Measurements from ENCODE around the gene IRF2BP1.

IRF2BP1 gene

DNA sequence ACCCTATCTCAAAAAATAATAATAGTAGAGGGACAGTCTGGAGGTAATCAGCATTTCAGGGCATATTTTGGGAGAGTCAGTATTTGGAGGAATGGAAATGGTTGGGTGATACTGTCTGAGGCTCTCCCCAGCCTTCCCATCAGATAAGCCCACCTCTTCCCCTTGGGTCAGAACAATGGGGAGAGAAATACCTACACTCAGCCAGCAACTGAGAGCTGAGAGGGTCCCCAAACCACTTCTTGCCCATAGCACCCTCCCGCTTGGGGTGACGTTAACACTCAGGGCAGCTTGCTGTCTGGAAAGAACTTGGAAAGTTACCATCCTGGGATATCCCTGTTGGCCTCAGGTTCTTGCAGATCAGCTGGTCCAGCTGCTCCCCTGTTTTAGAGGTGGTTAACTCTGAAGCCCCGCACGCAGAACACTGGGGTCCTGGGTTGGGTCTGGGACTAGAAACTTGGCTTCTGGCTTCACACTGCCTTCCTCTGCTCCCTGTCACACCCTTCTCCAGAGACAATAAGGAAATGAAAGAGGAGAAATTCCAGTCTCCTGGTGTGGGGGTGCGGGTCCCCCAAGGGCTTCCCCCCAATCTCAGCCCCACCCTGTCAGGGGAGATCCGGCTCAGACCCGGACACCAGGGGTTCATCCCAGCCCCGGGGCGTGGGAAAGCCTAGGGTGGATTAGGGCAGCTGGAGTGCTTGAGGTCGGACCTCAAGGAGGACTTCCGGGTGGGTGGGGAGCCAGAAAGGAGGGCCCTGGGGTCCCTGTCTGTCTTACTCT lies 19.4 kb downstream of the IRF2BP1 start:
- H3K27ac ChIP-seq, result no peak overlapping the region

DNA sequence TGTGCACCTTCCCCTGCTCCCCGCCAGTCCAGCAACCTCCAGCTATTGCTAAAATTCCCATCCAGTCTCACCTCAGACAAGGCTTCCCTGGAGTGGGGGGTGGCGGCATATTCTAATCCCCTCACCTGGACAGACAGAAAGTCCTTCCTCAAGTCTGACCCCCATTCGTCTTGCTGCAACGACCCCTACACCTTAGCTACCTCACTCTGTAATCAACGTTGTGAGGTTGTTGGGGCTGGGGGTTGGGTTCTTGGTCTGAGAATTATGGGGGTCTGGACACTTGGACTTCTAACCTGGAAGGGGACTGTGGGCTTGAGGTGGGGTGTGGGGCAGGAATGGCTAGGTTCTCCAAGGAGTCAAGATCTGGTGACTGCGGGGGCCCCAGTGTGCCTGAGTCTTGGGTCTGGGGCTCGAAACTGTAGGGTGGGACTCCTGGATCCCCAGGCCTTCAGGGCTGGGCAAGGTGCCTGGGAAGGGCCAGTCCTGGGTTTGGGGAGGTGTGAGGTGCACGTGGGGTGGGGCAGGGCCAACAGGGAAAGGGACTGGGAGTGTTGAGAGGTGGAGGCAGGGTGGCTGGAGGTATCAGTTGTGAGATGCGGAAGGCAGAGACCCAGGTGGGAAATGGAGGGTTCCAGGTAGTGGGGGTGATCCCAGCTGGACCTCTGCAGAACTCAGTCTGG lies 20.5 kb downstream of the IRF2BP1 start:
- TF ChIP-seq ZFX (IDR thresholded peaks at IDR 0.05; ENCODE audit: borderline replicate concordance), result no peak
- TF ChIP-seq, protein P1, sequence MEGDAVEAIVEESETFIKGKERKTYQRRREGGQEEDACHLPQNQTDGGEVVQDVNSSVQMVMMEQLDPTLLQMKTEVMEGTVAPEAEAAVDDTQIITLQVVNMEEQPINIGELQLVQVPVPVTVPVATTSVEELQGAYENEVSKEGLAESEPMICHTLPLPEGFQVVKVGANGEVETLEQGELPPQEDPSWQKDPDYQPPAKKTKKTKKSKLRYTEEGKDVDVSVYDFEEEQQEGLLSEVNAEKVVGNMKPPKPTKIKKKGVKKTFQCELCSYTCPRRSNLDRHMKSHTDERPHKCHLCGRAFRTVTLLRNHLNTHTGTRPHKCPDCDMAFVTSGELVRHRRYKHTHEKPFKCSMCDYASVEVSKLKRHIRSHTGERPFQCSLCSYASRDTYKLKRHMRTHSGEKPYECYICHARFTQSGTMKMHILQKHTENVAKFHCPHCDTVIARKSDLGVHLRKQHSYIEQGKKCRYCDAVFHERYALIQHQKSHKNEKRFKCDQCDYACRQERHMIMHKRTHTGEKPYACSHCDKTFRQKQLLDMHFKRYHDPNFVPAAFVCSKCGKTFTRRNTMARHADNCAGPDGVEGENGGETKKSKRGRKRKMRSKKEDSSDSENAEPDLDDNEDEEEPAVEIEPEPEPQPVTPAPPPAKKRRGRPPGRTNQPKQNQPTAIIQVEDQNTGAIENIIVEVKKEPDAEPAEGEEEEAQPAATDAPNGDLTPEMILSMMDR (IDR thresholded peaks at IDR 0.05), result no peak
- H3K27ac ChIP-seq, result no peak overlapping the region

More for the DNA sequence above, 19.4 kb downstream of the IRF2BP1 start:
- TF ChIP-seq, protein P1 (IDR thresholded peaks at IDR 0.05), result no peak
- no peak for TF ChIP-seq ZFX (IDR thresholded peaks at IDR 0.05; ENCODE audit: borderline replicate concordance)

DNA sequence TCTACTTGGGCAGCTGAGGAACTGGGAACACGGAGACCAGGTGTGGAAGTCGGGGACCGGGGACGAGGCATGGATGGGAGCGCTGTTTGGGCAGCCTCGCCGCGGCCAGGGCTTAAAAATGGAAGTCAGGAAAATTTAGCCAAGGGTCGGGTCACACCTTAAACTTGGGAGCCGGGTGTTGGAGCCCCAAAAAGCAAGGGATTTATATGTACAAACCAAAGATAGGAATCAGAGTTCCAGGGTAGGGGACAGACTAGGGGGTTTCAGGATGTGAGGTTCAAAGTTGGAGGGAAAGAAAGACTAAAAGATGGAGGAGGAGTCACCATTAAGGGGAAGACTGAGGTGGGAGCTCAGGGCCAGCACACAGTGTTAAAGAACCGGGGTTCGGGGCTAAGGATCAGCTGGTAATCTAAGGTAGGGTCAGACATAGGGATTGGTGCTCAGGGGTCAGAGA lies 21.3 kb downstream of the IRF2BP1 start:
- TF ChIP-seq, protein P1 (IDR thresholded peaks at IDR 0.05), result no peak
- no peak for TF ChIP-seq ZFX (IDR thresholded peaks at IDR 0.05; ENCODE audit: borderline replicate concordance)
- H3K27ac ChIP-seq, result no peak overlapping the region

DNA sequence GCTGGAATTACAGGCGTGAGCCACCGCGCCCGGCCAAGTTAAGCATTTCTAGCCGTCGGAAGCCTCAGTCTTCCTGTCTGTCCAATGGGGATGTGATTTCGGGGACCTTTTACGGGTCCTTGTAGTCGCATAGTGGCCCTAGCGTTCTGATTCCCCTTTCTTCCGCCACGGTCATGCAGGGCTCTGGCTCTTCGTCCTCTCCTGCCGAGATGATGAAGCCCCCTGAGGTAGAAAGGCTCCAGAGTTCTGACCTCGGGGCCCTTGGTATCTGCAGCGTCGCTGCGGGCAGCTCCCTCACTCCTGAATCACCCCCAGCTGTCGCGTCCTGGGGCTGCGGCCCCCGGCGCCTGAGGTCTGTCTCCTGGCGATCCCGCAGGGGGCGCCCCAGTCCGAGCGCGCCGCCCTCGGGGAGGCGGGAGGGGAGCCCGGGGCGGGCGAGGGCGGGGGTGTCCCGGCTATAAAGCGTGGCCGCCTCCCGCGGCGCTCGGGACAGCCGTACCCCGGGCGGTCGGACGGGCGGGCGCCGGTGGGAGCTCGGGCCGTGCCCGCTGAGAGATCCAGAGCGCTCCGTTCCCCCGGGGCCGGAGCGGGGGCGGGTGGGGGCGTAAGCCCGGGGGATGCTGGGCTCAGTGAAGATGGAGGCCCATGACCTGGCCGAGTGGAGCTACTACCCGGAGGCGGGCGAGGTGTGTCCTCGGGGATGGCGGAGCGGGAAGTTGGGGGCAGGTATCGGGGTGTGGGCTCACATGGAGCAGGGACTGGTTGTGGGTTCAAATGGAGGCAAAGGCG lies 21.9 kb downstream of the IRF2BP1 start, which contains the start of gene FOXA3:
FOXA3 (plus strand) TSS at position 487 of the 789 bp plus-strand sequence; CDS start at position 618, 131 bp downstream.
- H3K27ac ChIP-seq, result peak within 1 kb of the TSS; percentile 88
- TF ChIP-seq ZFX (IDR thresholded peaks at IDR 0.05; ENCODE audit: borderline replicate concordance), result no peak
- TF ChIP-seq, protein P1 (IDR thresholded peaks at IDR 0.05), result peak; percentile 80

DNA sequence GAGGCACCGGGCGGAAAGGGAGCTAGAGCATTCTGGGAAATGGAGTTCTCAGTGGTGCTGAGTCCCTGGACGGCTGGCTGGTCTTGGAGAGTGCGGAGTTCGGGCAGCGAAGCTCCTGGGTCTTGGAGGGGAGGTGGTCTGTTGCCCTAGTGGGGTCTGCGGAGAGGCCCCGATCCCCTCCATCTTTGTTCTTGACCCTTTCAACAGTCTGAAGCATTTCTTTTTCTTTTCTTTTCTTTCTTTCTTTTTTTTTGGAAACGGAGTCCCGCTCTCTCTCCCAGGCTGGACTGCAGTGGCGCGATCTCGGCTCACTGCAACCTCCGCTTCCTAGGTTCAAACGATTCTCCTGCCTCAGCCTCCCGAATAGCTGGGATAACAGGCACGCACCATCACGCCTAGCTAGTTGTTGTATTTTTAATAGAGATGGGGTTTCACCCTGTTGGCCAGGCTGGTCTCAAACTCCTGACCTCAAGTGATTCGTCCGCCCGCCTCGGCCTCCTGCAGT lies 22.6 kb downstream of the IRF2BP1 start:
- no peak for TF ChIP-seq ZFX (IDR thresholded peaks at IDR 0.05; ENCODE audit: borderline replicate concordance)
- TF ChIP-seq, protein P1 (IDR thresholded peaks at IDR 0.05), result no peak

DNA sequence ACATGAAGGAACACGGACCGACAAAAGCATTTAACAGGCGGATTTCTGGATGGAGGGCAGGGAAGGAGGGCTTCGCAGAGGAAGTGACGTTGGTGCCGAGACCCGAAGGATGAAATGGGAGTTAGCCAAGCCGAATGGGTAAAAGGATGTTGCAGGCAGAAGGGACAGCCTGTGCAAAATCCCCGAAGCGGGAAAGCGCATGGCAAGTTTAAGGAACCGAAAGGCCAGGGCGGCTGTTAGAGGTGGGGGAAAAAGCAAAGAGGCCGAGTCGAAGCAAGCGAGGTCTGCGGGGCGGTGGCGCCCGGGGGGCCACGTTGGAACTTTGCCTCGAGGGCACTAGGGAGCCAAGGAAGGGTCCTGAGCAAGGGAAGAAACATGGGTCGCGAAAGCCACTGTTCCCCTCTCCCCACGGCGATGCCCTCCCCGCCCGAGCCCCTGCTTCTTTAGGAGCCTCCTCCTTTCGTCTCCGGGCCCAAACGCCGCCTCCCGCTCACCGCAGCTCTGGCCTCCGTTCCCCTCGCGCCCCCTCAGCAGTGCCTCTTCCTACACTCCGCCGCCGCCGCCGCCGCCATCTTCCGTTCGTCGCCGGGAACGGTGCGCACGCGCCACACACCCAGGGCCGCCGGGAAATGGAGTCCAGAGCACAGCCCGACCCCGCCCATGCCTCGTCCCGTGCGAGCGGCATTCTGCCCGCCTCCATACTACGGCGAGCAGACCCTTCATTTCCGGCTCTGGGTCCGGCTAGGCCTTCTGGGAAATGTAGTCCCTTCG lies 23.2 kb downstream of the IRF2BP1 start, which contains the start of gene SYMPK:
SYMPK (minus strand) TSS at position 584 of the 771 bp plus-strand sequence. CDS start 8,652 bp downstream, outside the sequence.
- TF ChIP-seq, protein P1 (IDR thresholded peaks at IDR 0.05), result no peak
- TF ChIP-seq ZFX (IDR thresholded peaks at IDR 0.05; ENCODE audit: borderline replicate concordance), result no peak
- peak within 1 kb of the TSS; percentile 88 for H3K27ac ChIP-seq

More for the DNA sequence above, 22.6 kb downstream of the IRF2BP1 start:
- H3K27ac ChIP-seq, result peak overlapping the region; percentile 88
